HG03565 (cell line): Measurements from ENCODE around the gene ELMO1.

Experiments
- ATAC-seq: cut with Tn5 transposase; IDR thresholded peaks from one replicate; pipeline ENCODE4 v1.9.1; 2021; ENCODE audit warnings: mild to moderate bottlenecking, moderate library complexity; ENCODE audit not compliant: unreplicated experiment

Gene ELMO1

DNA sequence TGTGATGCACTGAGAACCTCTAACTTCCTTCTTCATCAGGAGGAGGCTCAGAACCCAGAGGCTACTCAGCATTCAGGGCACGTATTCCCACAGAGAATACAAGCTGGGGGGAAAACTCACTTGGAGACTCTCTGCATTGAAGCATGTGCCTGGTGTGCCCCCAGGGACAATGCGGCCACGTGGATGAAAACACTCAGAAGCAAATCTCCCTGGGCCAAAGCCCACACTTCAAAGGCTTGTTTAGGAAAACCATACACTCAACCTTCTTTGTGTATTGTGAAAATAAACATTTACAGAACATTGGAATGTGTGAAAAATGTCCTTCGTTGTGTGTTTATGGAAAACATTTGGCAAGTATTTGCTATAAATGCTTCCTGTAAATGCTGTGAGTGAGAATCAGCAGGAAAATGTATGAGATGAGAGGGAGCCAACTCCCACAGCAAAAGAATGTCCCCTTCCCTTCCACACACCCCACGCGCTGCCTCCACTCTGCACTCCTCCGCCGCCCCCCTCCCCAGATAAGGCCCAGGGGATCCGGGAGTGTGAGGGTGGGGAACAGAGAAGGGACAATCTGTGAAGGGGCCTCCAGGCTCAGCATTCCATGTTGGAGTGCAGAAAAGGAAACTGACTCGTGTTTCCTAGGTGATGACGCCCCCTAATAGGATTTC, 339.5 kb downstream of the ELMO1 start:
- ATAC-seq, result no peak

GRCh38 chr7:37108615-37109014, 340.0 kb downstream of the ELMO1 start:
- ATAC-seq, result no peak

DNA sequence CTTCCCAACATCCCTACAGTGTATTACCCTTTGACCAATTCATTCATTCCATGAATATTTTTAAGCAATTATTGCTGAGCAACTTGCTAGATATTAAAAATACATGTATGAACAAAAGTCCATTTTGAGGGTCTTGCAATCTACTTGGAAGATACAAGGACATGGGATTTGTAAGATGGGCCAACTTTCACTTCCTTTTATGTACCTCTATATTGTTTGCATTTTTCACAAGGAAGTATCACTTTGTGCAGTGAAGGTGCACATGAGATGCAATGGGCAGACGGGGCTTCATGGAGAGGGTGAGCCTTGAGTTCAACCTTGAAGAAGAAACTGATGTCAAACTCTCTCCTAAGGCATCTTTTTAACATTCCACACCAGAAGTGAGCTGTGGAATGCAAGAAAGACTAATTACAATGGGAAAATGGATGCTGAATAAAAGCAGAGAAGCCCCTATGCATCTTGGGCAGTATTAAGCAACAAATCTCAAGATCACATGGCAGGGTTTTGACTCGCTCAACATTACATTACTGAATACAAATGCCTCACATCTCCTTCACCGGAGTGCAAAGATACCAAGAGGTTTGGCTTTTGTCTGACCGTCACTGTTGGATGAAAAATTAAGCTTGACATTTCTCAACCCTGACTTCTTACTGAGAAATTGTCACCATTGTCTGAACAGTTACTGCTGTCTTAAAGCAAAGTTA, 341.5 kb downstream of the ELMO1 start:
- ATAC-seq, result no peak

GRCh38 chr7:37105762-37106161, 342.9 kb downstream of the ELMO1 start:
- ATAC-seq, result no peak

- no peak for ATAC-seq
Observed at GRCh38 chr7:37104822-37105518, 343.7 kb downstream of the ELMO1 start.

GRCh38 chr7:37102518-37103137, 346.0 kb downstream of the ELMO1 start:
- ATAC-seq, result no peak

- ATAC-seq, result no peak
Observed at GRCh38 chr7:37100735-37101331, 347.8 kb downstream of the ELMO1 start.

GRCh38 chr7:37098762-37099161, 349.9 kb downstream of the ELMO1 start:
- ATAC-seq, result no peak

- no peak for ATAC-seq
Observed at GRCh38 chr7:37097983-37098382, 350.7 kb downstream of the ELMO1 start.

DNA sequence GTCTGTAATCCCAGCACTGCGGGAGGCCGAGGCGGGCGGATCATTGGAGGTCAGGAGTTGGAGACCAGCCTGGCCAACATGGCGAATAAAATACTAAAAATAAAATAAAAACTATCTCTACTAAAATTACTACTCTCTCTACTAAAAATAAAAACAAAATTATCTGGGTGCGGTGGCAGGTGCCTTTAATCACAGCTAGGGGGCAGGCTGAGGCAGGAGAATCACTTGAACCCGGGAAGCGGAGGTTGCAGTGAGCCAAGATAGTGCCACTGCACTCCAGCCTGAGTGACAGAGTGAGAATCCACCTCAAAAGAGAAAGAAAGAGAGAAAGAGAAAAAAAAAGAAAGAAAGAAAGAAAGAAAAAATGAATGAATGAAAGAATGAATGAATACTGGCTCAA, 351.4 kb downstream of the ELMO1 start:
- ATAC-seq, result no peak

- ATAC-seq, result no peak
Observed at GRCh38 chr7:37096341-37096740, 352.3 kb downstream of the ELMO1 start.

DNA sequence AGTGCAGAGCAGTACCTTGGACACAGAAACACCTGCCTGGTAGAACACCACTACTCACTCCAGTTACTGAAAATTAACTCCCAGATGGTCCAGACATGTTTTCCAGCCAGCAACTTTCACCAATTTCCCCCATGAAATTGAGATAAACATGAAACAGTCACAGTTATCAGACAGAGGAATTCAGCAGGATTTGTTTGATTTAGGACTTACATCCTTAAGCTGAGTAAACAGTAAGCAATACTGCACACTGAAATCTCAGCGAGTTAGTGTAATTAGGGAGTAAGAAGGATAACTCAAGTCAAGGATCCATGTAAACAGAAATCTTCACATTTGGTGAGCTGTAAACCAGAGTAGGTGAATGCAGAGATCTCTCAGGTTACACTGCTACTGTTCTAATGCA, 353.5 kb downstream of the ELMO1 start:
- no peak for ATAC-seq

DNA sequence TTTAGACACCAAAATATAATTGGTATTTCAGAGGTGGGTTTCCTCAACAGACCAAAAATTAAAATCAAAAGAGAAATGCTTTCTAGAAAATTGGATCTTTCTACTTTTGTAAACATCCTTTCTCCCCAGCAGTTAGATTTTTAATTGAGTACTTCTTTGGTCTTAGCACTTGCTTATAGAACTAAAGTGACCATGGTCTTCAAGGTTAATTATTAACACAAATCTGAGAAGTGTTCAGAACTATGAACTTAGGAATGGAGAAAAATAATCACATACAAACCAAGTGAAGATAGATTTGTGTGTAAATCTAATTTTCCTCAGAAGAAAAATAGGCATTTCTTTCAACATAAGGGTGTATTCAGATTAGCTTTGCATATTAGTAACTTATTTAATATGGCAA, 355.4 kb downstream of the ELMO1 start:
- ATAC-seq, result no peak

DNA sequence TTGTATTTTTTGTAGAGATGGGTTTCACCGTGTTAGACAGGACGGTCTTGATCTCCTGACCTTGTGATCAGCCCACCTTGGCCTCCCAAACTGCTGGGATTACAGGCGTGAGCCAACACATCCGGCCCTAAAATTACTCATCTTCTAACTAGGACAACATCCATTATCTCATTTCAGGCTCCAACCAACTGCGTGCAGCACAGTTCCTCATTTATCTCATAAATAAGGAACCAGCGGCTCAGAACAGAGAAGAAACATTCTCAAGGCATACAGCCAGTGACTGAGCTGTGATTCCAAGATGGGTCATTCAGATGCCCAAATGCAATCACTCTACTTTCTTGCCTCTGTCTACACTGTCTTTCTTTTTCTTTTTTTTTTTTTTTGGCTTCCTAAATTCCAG, 356.1 kb downstream of the ELMO1 start:
- ATAC-seq, result no peak

- ATAC-seq, result no peak
Observed at GRCh38 chr7:37089972-37090371, 358.7 kb downstream of the ELMO1 start.

DNA sequence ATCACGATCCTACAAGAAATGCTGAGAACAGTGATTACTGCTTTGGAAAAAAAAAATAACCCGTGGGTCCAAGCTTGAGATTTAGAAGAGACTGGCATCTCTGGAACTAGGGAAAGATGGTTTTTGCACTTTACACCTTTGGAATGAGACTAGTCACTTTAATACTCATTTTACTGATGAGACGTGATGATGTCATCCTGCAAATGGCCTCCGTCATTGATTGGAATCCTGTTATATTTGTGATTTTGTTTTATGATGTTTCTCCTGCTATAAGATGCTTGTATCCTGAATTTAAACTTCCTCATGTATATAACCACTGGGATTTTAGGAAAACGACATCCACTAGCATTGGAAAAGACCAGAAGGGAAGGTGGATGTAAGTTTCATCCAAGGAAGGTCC, 363.1 kb downstream of the ELMO1 start:
- ATAC-seq, result no peak

DNA sequence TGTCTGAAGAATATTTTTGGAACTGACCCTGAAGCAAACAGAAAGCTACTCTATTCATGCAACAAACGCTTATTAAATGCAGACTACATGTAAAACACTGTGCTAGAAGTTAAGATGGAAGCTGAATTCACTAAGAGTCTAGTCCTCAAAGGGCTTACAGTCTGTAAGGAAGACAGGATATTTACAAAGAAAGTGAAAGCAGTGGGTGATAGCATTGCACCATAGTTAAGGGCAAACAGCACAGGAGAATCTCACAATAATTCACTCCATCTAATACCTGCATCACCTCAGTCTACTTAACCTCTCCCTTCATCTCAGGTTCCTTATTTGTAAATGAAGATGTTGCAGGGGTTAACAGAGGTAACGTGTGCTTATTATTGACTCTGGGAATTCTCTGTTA, 364.4 kb downstream of the ELMO1 start:
- ATAC-seq, result no peak

DNA sequence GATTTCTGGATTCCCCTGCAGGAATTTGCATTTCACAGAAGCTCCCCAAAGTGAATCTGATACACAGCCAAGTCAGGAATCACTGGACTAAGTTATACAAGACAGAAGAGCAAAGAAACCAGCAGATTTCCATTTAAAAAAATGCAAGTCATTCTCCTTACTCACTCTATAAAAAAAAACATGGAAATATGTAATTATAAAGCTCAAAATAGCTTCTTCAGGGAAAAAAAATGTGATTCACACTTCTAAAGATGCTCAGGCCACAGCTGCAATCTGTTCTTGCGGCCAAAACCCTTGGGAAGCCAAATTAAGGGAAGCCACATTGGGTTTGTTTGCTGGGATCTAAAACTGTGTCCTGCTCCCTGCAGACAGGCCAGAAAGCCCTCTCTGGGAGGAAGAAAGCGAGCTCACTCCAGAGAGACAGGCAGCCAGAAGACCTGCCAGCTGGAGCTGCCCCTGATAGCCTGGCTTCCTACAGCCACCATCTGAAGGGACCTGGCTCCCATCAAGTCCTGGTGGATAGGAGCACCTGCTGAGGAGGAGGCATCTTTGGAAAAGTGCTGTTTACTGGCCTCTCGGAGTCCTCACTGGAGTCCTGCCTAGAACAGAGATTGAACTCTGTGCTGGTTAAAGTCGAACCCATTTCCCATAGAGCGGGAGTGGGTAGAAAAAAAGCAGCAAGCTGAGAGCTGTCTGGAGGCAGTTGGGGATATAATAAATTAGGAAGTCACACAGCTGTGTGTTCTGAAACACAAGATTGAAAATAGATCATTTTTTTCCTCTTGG, 365.2 kb downstream of the ELMO1 start:
- no peak for ATAC-seq

- no peak for ATAC-seq
Observed at GRCh38 chr7:37081436-37081835, 367.2 kb downstream of the ELMO1 start.

- no peak for ATAC-seq
Observed at GRCh38 chr7:37079420-37079819, 369.2 kb downstream of the ELMO1 start.

- ATAC-seq, result no peak
Observed at GRCh38 chr7:37076668-37077067, 372.0 kb downstream of the ELMO1 start.
